ENCODE data around the gene CCSER1. TPM values are rescaled to one million over a fixed set of nuclear protein-coding genes. Genes with fewer than 3 reads are reported as not detected.

The CCSER1 gene
- total and polyA plus RNA-seq, 4 donors: 0.18 to 2.3 (median 1.2) TPM

DNA sequence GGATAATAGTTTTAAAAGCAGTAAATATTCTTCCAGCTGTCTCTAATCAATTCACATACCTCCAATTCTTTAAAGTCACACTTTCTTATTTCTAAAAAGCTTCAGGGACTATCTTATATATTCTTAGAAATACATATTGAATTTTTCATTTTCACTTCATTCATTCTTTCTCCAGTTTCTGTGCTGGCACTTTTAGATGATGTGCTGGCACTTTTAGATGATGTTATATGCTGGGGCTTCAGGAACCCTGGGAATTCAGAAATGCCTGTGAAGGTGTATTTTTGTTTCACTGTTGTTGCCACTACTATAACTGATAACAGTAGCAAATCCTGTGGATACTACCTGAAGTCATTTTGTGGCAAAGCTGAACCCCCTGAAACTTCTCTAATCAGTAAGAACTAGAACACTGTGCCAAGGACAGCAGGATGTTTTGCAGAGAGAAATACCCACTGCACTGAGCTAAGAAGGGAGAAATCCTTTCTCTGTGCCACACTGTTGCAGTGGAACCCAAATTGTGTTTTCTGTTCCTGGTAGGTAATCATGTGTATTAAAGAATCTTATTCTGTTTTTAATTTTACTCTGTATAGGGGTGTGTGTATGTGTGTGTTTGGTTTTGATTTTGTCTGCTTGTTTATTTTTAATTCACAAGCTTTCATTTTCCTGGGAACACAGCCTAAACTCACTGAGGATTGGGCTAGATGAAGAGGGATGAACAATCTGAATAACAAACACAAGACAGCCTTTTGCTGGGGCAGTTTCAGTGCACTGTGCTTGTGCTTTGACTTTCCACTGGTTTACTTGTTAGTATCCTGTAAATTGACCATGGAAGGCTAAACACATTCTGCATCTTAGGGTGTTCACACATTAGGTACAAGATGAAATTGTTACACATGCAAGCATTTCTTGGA is 898.3 kb downstream of the CCSER1 start:
- DNase-seq (ENCODE audit: low spot score): no peak
- Histone ChIP-seq H3K4me1 (ENCODE audit: control insufficient read depth in 4 of 4, insufficient read depth in 4 of 4, low read length in 3 of 4) (no peaks in the 10 kb centered on the region), H3K9ac (ENCODE audit: low read depth in 1 of 2, low read length in 2 of 2) (no peak overlapping the region), H3K27ac (ENCODE audit: low read depth in 1 of 2, low read length in 2 of 2) (no peak overlapping the region), H3K4me3 (ENCODE audit: low read depth in 1 of 3, low read length in 3 of 3) (no peak overlapping the region), H3K27me3 (ENCODE audit: control insufficient read depth in 4 of 4, insufficient read depth in 4 of 4, low read length in 3 of 4) (no peaks in the 10 kb centered on the region), H3K9me3 (ENCODE audit: control insufficient read depth in 4 of 4, low read length in 3 of 4) (no peaks in the 10 kb centered on the region), H3K36me3 (ENCODE audit: control insufficient read depth in 4 of 4, insufficient read depth in 3 of 4, low read depth in 1 of 4, low read length in 3 of 4) (no peaks in the 10 kb centered on the region)
- no peak for TF ChIP-seq JUND (IDR thresholded peaks at IDR 0.05)

DNA sequence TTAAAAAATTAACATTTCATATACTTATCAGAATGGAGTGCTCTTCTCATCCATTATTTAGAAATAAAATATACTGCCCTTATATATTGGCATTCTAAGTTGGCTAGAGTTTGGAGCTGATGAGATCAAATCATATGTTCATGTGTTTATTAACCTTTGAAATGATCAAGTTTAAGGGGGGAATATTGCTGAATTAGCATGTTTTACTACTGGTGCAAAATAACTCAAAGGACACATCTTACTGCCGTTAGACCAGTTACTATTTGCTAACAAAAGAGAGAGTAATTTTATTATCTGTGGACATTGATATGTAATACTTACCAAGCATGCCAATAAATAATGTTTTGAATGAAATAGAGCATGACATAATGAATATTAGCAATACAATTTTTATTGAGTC is 901.0 kb downstream of the CCSER1 start:
- no peak overlapping the region for H3K27ac ChIP-seq (ENCODE audit: low read depth in 1 of 2, low read length in 2 of 2)
- H3K27me3 ChIP-seq (ENCODE audit: control insufficient read depth in 4 of 4, insufficient read depth in 4 of 4, low read length in 3 of 4): no peaks in the 10 kb centered on the region
- H3K4me1 ChIP-seq (ENCODE audit: control insufficient read depth in 4 of 4, insufficient read depth in 4 of 4, low read length in 3 of 4): no peaks in the 10 kb centered on the region
- TF ChIP-seq RXRA (IDR thresholded peaks at IDR 0.05) (no peak), FOXA1 (IDR thresholded peaks at IDR 0.05) (no peak), NR2F2 (IDR thresholded peaks at IDR 0.05) (no peak), HNF4G (IDR thresholded peaks at IDR 0.05) (no peak), FOXA2 (IDR thresholded peaks at IDR 0.05) (no peak), HNF4A (conservative IDR thresholded peaks at IDR 0.05) (no peak), TAF1 (conservative IDR thresholded peaks at IDR 0.05) (no peak), EGR1 (IDR thresholded peaks at IDR 0.05; ENCODE audit: low read depth in 2 of 2) (no peak)
- TF ChIP-seq, protein P1, sequence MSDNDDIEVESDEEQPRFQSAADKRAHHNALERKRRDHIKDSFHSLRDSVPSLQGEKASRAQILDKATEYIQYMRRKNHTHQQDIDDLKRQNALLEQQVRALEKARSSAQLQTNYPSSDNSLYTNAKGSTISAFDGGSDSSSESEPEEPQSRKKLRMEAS (IDR thresholded peaks at IDR 0.05): no peak
- TF ChIP-seq, protein P2, sequence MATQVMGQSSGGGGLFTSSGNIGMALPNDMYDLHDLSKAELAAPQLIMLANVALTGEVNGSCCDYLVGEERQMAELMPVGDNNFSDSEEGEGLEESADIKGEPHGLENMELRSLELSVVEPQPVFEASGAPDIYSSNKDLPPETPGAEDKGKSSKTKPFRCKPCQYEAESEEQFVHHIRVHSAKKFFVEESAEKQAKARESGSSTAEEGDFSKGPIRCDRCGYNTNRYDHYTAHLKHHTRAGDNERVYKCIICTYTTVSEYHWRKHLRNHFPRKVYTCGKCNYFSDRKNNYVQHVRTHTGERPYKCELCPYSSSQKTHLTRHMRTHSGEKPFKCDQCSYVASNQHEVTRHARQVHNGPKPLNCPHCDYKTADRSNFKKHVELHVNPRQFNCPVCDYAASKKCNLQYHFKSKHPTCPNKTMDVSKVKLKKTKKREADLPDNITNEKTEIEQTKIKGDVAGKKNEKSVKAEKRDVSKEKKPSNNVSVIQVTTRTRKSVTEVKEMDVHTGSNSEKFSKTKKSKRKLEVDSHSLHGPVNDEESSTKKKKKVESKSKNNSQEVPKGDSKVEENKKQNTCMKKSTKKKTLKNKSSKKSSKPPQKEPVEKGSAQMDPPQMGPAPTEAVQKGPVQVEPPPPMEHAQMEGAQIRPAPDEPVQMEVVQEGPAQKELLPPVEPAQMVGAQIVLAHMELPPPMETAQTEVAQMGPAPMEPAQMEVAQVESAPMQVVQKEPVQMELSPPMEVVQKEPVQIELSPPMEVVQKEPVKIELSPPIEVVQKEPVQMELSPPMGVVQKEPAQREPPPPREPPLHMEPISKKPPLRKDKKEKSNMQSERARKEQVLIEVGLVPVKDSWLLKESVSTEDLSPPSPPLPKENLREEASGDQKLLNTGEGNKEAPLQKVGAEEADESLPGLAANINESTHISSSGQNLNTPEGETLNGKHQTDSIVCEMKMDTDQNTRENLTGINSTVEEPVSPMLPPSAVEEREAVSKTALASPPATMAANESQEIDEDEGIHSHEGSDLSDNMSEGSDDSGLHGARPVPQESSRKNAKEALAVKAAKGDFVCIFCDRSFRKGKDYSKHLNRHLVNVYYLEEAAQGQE (IDR thresholded peaks at IDR 0.05): no peak
- TF ChIP-seq, protein P3, sequence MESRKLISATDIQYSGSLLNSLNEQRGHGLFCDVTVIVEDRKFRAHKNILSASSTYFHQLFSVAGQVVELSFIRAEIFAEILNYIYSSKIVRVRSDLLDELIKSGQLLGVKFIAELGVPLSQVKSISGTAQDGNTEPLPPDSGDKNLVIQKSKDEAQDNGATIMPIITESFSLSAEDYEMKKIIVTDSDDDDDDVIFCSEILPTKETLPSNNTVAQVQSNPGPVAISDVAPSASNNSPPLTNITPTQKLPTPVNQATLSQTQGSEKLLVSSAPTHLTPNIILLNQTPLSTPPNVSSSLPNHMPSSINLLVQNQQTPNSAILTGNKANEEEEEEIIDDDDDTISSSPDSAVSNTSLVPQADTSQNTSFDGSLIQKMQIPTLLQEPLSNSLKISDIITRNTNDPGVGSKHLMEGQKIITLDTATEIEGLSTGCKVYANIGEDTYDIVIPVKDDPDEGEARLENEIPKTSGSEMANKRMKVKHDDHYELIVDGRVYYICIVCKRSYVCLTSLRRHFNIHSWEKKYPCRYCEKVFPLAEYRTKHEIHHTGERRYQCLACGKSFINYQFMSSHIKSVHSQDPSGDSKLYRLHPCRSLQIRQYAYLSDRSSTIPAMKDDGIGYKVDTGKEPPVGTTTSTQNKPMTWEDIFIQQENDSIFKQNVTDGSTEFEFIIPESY (IDR thresholded peaks at IDR 0.05): no peak
- no peak overlapping the region for H3K4me3 ChIP-seq (ENCODE audit: low read depth in 1 of 3, low read length in 3 of 3)
- WGBS: 80% methylated on average over 1 of the region's 1 CpG
- DNase-seq (ENCODE audit: low spot score): no peak
- H3K9ac ChIP-seq (ENCODE audit: low read depth in 1 of 2, low read length in 2 of 2): no peak overlapping the region
- no peaks in the 10 kb centered on the region for H3K9me3 ChIP-seq (ENCODE audit: control insufficient read depth in 4 of 4, low read length in 3 of 4)
- H3K36me3 ChIP-seq (ENCODE audit: control insufficient read depth in 4 of 4, insufficient read depth in 3 of 4, low read depth in 1 of 4, low read length in 3 of 4): no peaks in the 10 kb centered on the region

DNA sequence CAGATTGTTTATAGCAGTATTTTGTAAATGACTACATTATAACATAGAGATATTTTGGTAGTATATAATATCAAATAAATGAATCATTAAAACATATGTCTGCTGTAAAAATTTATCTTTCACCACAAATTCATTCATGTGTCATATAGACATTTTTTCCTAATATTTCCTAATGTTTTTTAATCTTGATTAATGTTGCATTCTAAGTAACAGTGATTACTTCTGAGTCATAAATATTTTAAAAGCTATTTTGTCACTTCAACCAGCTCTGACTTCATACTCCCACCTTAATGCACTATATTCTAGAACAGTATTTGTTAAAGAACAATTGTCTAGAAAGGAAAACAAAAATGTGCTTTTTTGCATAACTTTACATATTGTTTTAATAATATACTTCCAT is 904.6 kb downstream of the CCSER1 start:
- Histone ChIP-seq H3K4me1 (ENCODE audit: control insufficient read depth in 4 of 4, insufficient read depth in 4 of 4, low read length in 3 of 4) (no peaks in the 10 kb centered on the region), H3K27me3 (ENCODE audit: control insufficient read depth in 4 of 4, insufficient read depth in 4 of 4, low read length in 3 of 4) (no peaks in the 10 kb centered on the region), H3K27ac (ENCODE audit: low read depth in 1 of 2, low read length in 2 of 2) (no peak overlapping the region), H3K9me3 (ENCODE audit: control insufficient read depth in 4 of 4, low read length in 3 of 4) (no peaks in the 10 kb centered on the region), H3K4me3 (ENCODE audit: low read depth in 1 of 3, low read length in 3 of 3) (no peak overlapping the region), H3K36me3 (ENCODE audit: control insufficient read depth in 4 of 4, insufficient read depth in 3 of 4, low read depth in 1 of 4, low read length in 3 of 4) (no peaks in the 10 kb centered on the region), H3K9ac (ENCODE audit: low read depth in 1 of 2, low read length in 2 of 2) (no peak overlapping the region)
- no peak for DNase-seq (ENCODE audit: low spot score)
- TF ChIP-seq, protein P4, sequence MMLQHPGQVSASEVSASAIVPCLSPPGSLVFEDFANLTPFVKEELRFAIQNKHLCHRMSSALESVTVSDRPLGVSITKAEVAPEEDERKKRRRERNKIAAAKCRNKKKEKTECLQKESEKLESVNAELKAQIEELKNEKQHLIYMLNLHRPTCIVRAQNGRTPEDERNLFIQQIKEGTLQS (IDR thresholded peaks at IDR 0.05): no peak
- TF ChIP-seq HNF4A (conservative IDR thresholded peaks at IDR 0.05): no peak
- no peak for TF ChIP-seq SP1 (IDR thresholded peaks at IDR 0.05)
- TF ChIP-seq, protein P3 (IDR thresholded peaks at IDR 0.05): no peak
- TF ChIP-seq RAD21 (IDR thresholded peaks at IDR 0.05): no peak
- no peak for TF ChIP-seq NR2F2 (IDR thresholded peaks at IDR 0.05)
- TF ChIP-seq JUND (IDR thresholded peaks at IDR 0.05): no peak
- TF ChIP-seq, protein P2 (IDR thresholded peaks at IDR 0.05): no peak
- no peak for TF ChIP-seq FOXA1 (IDR thresholded peaks at IDR 0.05)

All from liver (tissue), 9 donors.